Fibroblast of the aortic adventitia (primary cell): ENCODE measurements around the gene HSPBAP1. TPM values are rescaled to one million over a fixed set of nuclear protein-coding genes. Genes with fewer than 3 reads are reported as not detected.
"Not testable (repeated sequence)": the region's sequence is repeated elsewhere in the genome, so short reads cannot be mapped to it uniquely, and the experiment has no call there.

Experiments
- DNase-seq: peaks from one replicate; pipeline ENCODE4 v3.0.0-alpha.2; 2010; ENCODE audit warnings: low read depth
- H3K4me3 ChIP-seq: 2 replicates; pipeline ENCODE4 v1.5.1; 2011; ENCODE audit warnings: low read depth, mild to moderate bottlenecking, control low read depth, low read length, moderate library complexity
- CTCF ChIP-seq: IDR thresholded peaks from 2 replicates; pipeline ENCODE4 v1.5.1; 2011; ENCODE audit warnings: mild to moderate bottlenecking, low read length, control low read depth, inconsistent platforms; ENCODE audit not compliant: insufficient read depth
- total RNA-seq: library from RNA; depleted of rRNA; stranded (reverse); fragments of >200 nt; gene quantifications from 2 replicates; pipeline ENCODE4 v1.2.3, GENCODE V29; 2012; ENCODE audit warnings: low replicate concordance

HSPBAP1 gene
- total RNA-seq, 1 donor, result 9.6 TPM

GRCh38 chr3:122727294-122727693 lies 66.3 kb downstream of the HSPBAP1 start:
- H3K4me3 ChIP-seq, result no peak overlapping the region
- no peak for DNase-seq
- TF ChIP-seq CTCF, result no peak

- H3K4me3 ChIP-seq, result no peak overlapping the region
- no peak for TF ChIP-seq CTCF
- no peak for DNase-seq
Observed at GRCh38 chr3:122725106-122725505, 68.5 kb downstream of the HSPBAP1 start.

GRCh38 chr3:122719273-122719921 lies 74.2 kb downstream of the HSPBAP1 start:
- DNase-seq, result no peak
- TF ChIP-seq CTCF, result no peak
- no peak overlapping the region for H3K4me3 ChIP-seq

- no peak for TF ChIP-seq CTCF
- no peak overlapping the region for H3K4me3 ChIP-seq
- DNase-seq, result no peak
Observed at GRCh38 chr3:122716667-122717066, 77.0 kb downstream of the HSPBAP1 start.

GRCh38 chr3:122714273-122714672 lies 79.4 kb downstream of the HSPBAP1 start:
- no peak for DNase-seq
- H3K4me3 ChIP-seq, result no peak overlapping the region
- no peak for TF ChIP-seq CTCF

- not testable (repeated sequence) for H3K4me3 ChIP-seq, DNase-seq
Observed at GRCh38 chr3:122710616-122711251, 82.9 kb downstream of the HSPBAP1 start.

GRCh38 chr3:122705379-122705778 lies 88.3 kb downstream of the HSPBAP1 start:
- no peak for DNase-seq
- TF ChIP-seq CTCF, result no peak
- no peak overlapping the region for H3K4me3 ChIP-seq
